GM21723 (cell line): ENCODE measurements around the gene FAM118A.
"Not testable (repeated sequence)": the region's sequence is repeated elsewhere in the genome, so short reads cannot be mapped to it uniquely, and the experiment has no call there.

Source experiments
- ATAC-seq: cut with Tn5 transposase; IDR thresholded peaks from one replicate; pipeline ENCODE4 v1.9.1; 2021; ENCODE audit warnings: mild to moderate bottlenecking, moderate library complexity; ENCODE audit not compliant: unreplicated experiment

The FAM118A gene

DNA sequence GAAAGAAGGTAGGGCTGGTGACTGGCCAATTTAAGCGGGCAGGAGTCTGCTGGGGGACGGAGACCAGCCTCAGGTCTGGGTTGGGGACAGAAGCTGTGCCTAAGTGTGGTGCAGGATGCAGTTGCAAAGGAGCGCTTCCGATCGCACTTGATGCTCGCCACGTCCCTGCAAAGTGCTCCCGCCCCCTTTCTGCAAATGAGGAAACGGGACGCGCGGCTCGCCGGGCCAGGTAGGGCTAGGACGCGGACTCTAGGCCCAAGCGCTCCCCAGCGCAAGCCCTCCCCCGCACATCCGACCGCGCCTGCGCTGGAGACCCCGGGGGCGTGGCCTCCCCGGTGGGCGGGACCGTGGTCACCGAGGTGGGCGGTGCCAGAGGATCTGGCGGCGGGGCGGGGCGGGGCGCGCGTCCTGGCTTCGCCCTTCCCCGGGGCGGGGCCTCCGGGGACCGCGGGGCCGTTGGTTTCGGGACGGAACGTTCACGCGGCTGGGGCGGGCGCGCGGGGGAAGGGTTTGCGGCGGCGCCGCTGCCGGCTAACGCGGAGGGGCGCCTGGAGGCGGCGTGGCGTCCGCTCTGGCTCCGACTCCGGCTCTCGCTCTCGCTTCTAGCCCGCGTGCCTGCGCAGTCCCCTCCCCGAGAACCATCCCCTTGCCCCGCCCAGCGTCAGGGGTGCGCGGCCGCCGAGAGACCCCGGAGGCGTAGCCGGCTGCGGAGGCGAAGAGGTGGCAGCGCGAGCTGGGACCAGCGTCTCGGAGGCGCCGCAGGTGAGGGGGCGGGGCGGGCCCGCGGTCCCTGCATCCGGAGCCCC is at the start of gene FAM118A:
FAM118A (plus strand) TSS at position 513 of the 806 bp plus-strand sequence. CDS start 12,446 bp downstream, outside the sequence.
- ATAC-seq: peak; percentile 75

GRCh38 chr22:45260395-45260759 is 49.4 kb upstream of the FAM118A start:
- ATAC-seq: not testable (repeated sequence)

GRCh38 chr22:45261407-45262088 is 48.2 kb upstream of the FAM118A start:
- no peak for ATAC-seq

- ATAC-seq: no peak
Observed at GRCh38 chr22:45262195-45262930, 47.4 kb upstream of the FAM118A start.

GRCh38 chr22:45262931-45263462 is 46.7 kb upstream of the FAM118A start:
- peak; percentile 27 for ATAC-seq

DNA sequence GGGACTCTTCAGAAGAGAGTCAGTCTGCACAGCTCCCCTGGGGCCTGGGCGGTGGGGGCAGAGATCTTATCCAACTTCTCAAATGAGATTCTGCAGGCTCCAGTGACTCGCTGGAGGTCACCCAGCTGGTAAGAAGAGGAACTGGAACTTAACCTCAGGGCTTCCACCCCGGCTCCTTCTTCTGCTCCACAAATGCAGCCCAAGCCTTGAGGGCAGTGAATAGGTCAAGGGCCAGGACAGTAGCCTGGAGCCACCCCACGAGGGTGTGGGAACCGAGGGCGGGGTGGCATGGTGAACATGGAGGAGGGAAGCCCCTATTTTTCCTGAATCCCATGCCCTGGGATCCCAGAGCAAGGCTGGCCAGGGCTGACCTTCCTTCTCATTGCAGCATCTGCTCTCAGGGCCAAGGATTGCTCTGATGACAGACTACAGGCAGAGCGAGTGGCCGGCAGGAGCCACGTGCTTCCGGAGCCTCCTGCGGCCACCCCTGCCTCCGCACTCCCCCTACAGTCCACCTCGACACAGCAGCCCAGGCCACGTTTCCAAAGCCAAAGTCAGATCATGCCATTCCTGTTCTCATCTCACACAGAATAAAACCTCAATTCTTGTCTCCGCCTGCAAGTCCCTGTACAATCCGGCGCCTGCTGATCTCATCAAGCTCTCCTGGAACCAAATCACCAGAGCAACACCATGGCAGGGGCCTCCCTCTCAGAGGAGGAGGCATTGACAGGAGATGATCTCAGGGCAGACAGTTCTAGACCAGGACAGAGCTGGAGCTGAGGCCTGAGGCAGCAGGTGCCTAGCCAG is 46.1 kb upstream of the FAM118A start:
- peak; percentile 69 for ATAC-seq

DNA sequence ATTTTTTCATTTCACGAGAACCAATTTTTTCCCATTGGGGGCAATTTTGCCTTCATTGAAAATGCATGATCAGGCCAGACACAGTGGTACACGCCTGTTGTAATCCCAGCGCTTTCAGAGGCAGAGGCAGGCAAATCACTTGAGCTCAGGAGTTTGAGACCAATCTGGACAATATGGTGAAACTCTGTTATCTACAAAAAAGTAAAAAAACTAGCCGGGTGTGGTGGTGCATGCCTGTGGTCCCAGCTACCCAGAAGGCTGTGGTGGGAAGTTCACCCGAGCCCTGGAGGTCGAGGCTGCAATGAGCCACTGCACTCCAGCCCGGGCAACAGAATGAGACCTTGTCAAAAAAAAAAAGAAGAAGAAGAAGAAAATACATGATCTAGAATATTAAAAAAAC is 44.2 kb upstream of the FAM118A start:
- ATAC-seq: no peak

DNA sequence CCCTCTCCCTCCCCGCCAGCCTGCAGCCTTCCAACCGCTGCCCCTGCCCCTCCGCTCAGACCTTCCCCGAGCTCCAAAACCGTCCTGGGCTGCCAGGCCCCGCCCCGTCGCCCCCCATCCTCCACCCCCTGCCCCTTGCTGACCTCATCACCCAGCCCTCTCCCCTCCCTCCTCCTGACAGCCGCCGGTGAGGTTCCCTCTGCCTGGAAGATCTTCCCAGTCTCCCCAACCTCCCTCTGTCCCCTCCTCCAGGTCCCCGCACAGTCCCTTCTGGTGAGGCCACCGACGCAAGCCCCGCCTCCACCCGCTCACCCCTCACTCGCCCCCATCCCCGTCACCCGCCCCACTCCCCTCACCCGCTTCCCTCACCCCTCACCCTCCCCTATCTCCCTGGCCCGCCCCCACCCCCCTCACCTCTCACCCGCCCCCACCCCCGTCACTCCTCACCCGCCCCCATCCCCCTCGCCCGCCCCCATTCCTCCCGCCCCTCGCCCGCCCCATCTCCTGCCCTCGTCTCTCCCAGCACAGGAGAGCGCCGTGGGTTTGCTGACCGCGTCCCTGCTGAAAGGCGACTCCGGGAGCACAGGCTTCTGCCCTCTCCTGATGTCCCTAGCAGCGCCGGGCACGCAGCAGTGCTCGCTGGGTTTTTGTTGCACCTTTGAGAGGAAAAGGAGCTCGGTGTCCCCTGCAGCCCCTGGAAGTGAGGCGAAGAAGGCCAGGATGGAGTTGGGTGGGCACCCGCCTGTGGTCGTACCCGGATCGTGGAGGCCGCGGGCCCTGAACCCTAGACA is 41.4 kb upstream of the FAM118A start:
- ATAC-seq: no peak

GRCh38 chr22:45268958-45269844 is 40.5 kb upstream of the FAM118A start:
- no peak for ATAC-seq

GRCh38 chr22:45270095-45271020 is 39.4 kb upstream of the FAM118A start:
- no peak for ATAC-seq

GRCh38 chr22:45271667-45272201 is 38.0 kb upstream of the FAM118A start:
- no peak for ATAC-seq

GRCh38 chr22:45272498-45272897 is 37.2 kb upstream of the FAM118A start:
- ATAC-seq: no peak

GRCh38 chr22:45273452-45274075 is 36.2 kb upstream of the FAM118A start:
- no peak for ATAC-seq

GRCh38 chr22:45276507-45277105 is 33.1 kb upstream of the FAM118A start:
- ATAC-seq: no peak

- not testable (repeated sequence) for ATAC-seq
Observed at GRCh38 chr22:45277720-45278119, 32.0 kb upstream of the FAM118A start.

- ATAC-seq: no peak
Observed at GRCh38 chr22:45278125-45278524, 31.6 kb upstream of the FAM118A start.

DNA sequence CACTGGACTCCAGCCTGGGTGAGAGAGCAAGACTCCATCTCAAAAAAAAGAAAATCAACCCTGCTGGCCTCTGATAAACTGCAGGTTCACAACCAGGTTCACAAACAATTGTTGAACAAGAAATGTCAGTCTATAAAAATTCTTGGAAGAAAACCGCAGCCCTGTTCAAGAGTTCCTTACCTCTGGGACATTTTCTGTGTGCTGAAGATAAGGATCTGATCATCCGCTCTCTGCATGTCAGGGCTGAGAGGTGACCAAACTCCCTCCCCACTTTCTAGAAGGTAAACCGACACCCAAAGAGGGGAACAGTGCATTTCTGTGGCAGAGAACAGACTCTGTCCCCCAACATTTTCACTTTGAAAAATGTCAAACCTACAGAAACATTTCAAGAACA is 29.1 kb upstream of the FAM118A start:
- no peak for ATAC-seq
